Measurements from ENCODE around the gene LETM1.
"Not testable (repeated sequence)": the region's sequence is repeated elsewhere in the genome, so short reads cannot be mapped to it uniquely, and the experiment has no call there.

LETM1 gene

DNA sequence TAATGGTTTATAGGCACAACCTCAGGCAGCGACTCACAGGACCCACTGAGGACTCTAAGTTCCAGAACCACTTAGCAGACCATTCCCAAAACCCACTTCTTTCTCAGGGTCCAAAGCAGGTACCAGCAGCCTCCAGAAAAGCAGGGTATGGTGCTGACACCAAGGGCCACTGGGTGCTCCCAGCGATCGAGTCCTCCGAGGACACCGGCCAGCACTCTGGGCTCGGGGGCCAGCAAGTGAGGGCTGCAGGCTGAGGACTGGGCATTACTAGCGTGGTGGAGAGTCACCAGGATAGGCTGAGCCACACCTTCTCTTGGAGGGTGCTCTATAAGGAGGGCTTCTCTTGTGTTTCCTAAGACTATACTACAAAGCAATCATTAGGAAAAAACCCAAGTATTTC, 19.3 kb downstream of the LETM1 start:
- DNase-seq: no peak
- Histone ChIP-seq H3K36me3 (ENCODE audit: control insufficient read depth in 1 of 2, insufficient read depth in 2 of 2, low read length in 2 of 2) (peaks cover 50 to 65% of the 10 kb centered on the region in 2 experiments), H3K4me1 (ENCODE audit: control insufficient read depth in 1 of 2, insufficient read depth in 2 of 2, low read length in 2 of 2) (peaks cover 4 to 6% of the 10 kb centered on the region in 2 experiments), H2AK5ac (ENCODE audit: low read length) (no peak overlapping the region), H4K12ac (ENCODE audit: low read depth, low read length) (no peak overlapping the region), H3K9me3 (ENCODE audit: insufficient read depth, low read depth, low read length) (no peaks in the 10 kb centered on the region), H3K79me1 (ENCODE audit: low read length) (no peaks in the 10 kb centered on the region), H2BK5ac (ENCODE audit: low read depth, low read length, poor library complexity) (no peak overlapping the region), H3K4me2 (ENCODE audit: low read length) (no peak overlapping the region), H3K27me3 (ENCODE audit: insufficient read depth, low read length) (no peaks in the 10 kb centered on the region), H2BK12ac (ENCODE audit: low read length) (no peak overlapping the region), H3K4me3 (ENCODE audit: low read depth, low read length) (no peak overlapping the region), H3K79me2 (ENCODE audit: control insufficient read depth, insufficient read depth, low read length, poor library complexity) (no peaks in the 10 kb centered on the region), H2BK120ac (ENCODE audit: insufficient read depth, low read length, poor library complexity) (no peak overlapping the region), H3K4ac (ENCODE audit: low read depth, low read length) (no peak overlapping the region), H3K18ac (ENCODE audit: low read length) (no peak overlapping the region), H2AFZ (ENCODE audit: insufficient read depth, low read length, poor library complexity) (no peak overlapping the region), H4K91ac (ENCODE audit: low read depth, low read length) (no peak overlapping the region), H3K14ac (ENCODE audit: low read length) (no peak overlapping the region), H3K23ac (ENCODE audit: low read length) (no peak overlapping the region), H3K27ac (ENCODE audit: low read depth, low read length) (no peak overlapping the region), H4K8ac (ENCODE audit: low read depth, low read length) (no peak overlapping the region), H3K9ac (ENCODE audit: low read length) (no peak overlapping the region)
- WGBS (ENCODE audit: extremely low coverage, insufficient coverage, insufficient read length): no CpG with 5 or more reads among the region's 7 CpGs

DNA sequence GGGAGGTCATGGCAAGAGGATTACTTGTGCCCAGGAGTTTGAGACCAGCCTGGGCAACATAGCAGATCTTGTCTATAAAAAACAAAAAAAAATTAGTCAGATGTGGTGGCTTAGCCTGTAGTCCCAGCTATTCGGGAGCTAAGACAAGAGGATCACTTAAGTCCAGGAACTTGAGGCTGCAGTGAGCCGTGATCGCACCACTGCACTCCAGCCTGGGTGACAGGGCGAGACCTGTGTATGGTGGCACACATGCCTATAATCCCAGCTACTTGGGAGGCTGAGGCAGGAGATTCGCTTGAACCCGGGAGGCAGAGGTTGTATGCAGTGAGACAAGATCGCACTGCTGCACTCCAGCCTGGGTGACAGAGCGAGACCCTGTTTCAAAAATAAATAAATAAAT, 20.1 kb downstream of the LETM1 start:
- H3K4me3 ChIP-seq (ENCODE audit: low read depth, low read length); H3K4me2 ChIP-seq (ENCODE audit: low read length); H3K27me3 ChIP-seq (ENCODE audit: insufficient read depth, low read length); H4K8ac ChIP-seq (ENCODE audit: low read depth, low read length); H3K9me3 ChIP-seq (ENCODE audit: insufficient read depth, low read depth, low read length); H3K4me1 ChIP-seq (ENCODE audit: control insufficient read depth in 1 of 2, insufficient read depth in 2 of 2, low read length in 2 of 2); H2AK5ac ChIP-seq (ENCODE audit: low read length); H2BK12ac ChIP-seq (ENCODE audit: low read length); H3K79me1 ChIP-seq (ENCODE audit: low read length); H3K18ac ChIP-seq (ENCODE audit: low read length); H3K4ac ChIP-seq (ENCODE audit: low read depth, low read length); H3K9ac ChIP-seq (ENCODE audit: low read length); H3K14ac ChIP-seq (ENCODE audit: low read length); H3K79me2 ChIP-seq (ENCODE audit: control insufficient read depth, insufficient read depth, low read length, poor library complexity); DNase-seq; H2BK120ac ChIP-seq (ENCODE audit: insufficient read depth, low read length, poor library complexity); H4K12ac ChIP-seq (ENCODE audit: low read depth, low read length); H3K27ac ChIP-seq (ENCODE audit: low read depth, low read length); H2AFZ ChIP-seq (ENCODE audit: insufficient read depth, low read length, poor library complexity); H2BK5ac ChIP-seq (ENCODE audit: low read depth, low read length, poor library complexity); H3K23ac ChIP-seq (ENCODE audit: low read length); H4K91ac ChIP-seq (ENCODE audit: low read depth, low read length): not testable (repeated sequence)
- peaks cover 51 to 66% of the 10 kb centered on the region in 2 experiments for H3K36me3 ChIP-seq (ENCODE audit: control insufficient read depth in 1 of 2, insufficient read depth in 2 of 2, low read length in 2 of 2)
- no CpG with 5 or more reads among the region's 8 CpGs for WGBS (ENCODE audit: extremely low coverage, insufficient coverage, insufficient read length)

- no peak overlapping the region for H4K12ac ChIP-seq (ENCODE audit: low read depth, low read length)
- DNase-seq: no peak
- no peak overlapping the region for H2BK12ac ChIP-seq (ENCODE audit: low read length)
- H3K9ac ChIP-seq (ENCODE audit: low read length): no peak overlapping the region
- H3K23ac ChIP-seq (ENCODE audit: low read length): no peak overlapping the region
- peaks cover 4 to 6% of the 10 kb centered on the region in 2 experiments for H3K4me1 ChIP-seq (ENCODE audit: control insufficient read depth in 1 of 2, insufficient read depth in 2 of 2, low read length in 2 of 2)
- H3K27me3 ChIP-seq (ENCODE audit: insufficient read depth, low read length): no peaks in the 10 kb centered on the region
- H3K9me3 ChIP-seq (ENCODE audit: insufficient read depth, low read depth, low read length): peaks cover 3% of the 10 kb centered on the region
- H3K79me1 ChIP-seq (ENCODE audit: low read length): no peaks in the 10 kb centered on the region
- no peak overlapping the region for H4K8ac ChIP-seq (ENCODE audit: low read depth, low read length)
- no CpG with 5 or more reads among the region's 21 CpGs for WGBS (ENCODE audit: extremely low coverage, insufficient coverage, insufficient read length)
- no peak overlapping the region for H2BK5ac ChIP-seq (ENCODE audit: low read depth, low read length, poor library complexity)
- no peaks in the 10 kb centered on the region for H3K79me2 ChIP-seq (ENCODE audit: control insufficient read depth, insufficient read depth, low read length, poor library complexity)
- no peak overlapping the region for H3K4ac ChIP-seq (ENCODE audit: low read depth, low read length)
- no peak overlapping the region for H2AK5ac ChIP-seq (ENCODE audit: low read length)
- H3K14ac ChIP-seq (ENCODE audit: low read length): no peak overlapping the region
- H3K4me3 ChIP-seq (ENCODE audit: low read depth, low read length): no peak overlapping the region
- no peak overlapping the region for H3K18ac ChIP-seq (ENCODE audit: low read length)
- H3K27ac ChIP-seq (ENCODE audit: low read depth, low read length): peak overlapping the region; percentile 8
- no peak overlapping the region for H4K91ac ChIP-seq (ENCODE audit: low read depth, low read length)
- peaks cover 50 to 67% of the 10 kb centered on the region in 2 experiments for H3K36me3 ChIP-seq (ENCODE audit: control insufficient read depth in 1 of 2, insufficient read depth in 2 of 2, low read length in 2 of 2)
- no peak overlapping the region for H2AFZ ChIP-seq (ENCODE audit: insufficient read depth, low read length, poor library complexity)
- no peak overlapping the region for H2BK120ac ChIP-seq (ENCODE audit: insufficient read depth, low read length, poor library complexity)
- H3K4me2 ChIP-seq (ENCODE audit: low read length): no peak overlapping the region
Measured at GRCh38 chr4:1834047-1834775, 21.7 kb downstream of the LETM1 start.

DNA sequence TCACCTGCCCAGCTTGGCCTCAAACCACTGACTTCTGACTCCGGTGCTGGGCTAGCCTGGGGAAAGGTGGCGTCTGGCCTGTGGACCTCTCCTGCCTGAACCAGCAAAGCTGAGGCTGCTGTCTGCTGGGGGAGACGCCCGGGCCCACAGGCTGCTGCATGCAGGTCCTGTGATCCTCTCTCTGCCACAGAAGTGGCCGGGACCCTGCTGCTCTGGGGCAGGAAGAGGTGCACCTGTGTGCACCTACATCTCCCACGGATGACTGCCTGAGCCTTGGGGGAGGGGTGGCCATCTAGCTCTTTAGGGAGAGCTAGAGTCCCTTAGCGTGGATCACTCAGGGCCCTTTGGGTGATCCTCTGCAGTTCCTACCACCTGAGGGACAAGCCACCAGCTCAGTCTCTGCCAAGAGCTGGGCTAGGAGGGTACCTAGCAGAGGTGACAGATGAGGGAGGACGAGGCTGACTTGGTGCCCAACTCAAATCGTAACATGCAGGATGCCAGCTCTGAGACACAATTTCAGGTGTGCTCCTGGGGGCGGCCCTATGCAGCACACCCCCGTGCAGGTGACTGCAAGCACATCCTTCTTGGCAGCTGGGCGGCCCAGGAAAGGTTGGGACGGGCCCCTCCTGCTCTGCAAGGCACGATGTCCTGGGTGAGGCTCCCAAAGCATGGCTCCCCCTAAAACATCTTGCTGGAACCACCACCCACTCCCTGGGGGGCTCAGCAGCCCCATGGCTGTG, 22.5 kb downstream of the LETM1 start:
- Histone ChIP-seq H4K91ac (ENCODE audit: low read depth, low read length) (no peak overlapping the region), H3K79me2 (ENCODE audit: control insufficient read depth, insufficient read depth, low read length, poor library complexity) (no peaks in the 10 kb centered on the region), H2BK5ac (ENCODE audit: low read depth, low read length, poor library complexity) (no peak overlapping the region), H2BK120ac (ENCODE audit: insufficient read depth, low read length, poor library complexity) (no peak overlapping the region), H4K12ac (ENCODE audit: low read depth, low read length) (no peak overlapping the region), H3K27ac (ENCODE audit: low read depth, low read length) (no peak overlapping the region), H3K14ac (ENCODE audit: low read length) (no peak overlapping the region), H2AK5ac (ENCODE audit: low read length) (no peak overlapping the region), H2AFZ (ENCODE audit: insufficient read depth, low read length, poor library complexity) (no peak overlapping the region), H2BK12ac (ENCODE audit: low read length) (no peak overlapping the region), H4K8ac (ENCODE audit: low read depth, low read length) (no peak overlapping the region), H3K4me3 (ENCODE audit: low read depth, low read length) (no peak overlapping the region), H3K9ac (ENCODE audit: low read length) (no peak overlapping the region), H3K36me3 (ENCODE audit: control insufficient read depth in 1 of 2, insufficient read depth in 2 of 2, low read length in 2 of 2) (peaks cover 47 to 61% of the 10 kb centered on the region in 2 experiments), H3K4me2 (ENCODE audit: low read length) (no peak overlapping the region), H3K4me1 (ENCODE audit: control insufficient read depth in 1 of 2, insufficient read depth in 2 of 2, low read length in 2 of 2) (peaks cover 4 to 6% of the 10 kb centered on the region in 2 experiments), H3K79me1 (ENCODE audit: low read length) (no peaks in the 10 kb centered on the region), H3K9me3 (ENCODE audit: insufficient read depth, low read depth, low read length) (peaks cover 3% of the 10 kb centered on the region), H3K4ac (ENCODE audit: low read depth, low read length) (no peak overlapping the region), H3K27me3 (ENCODE audit: insufficient read depth, low read length) (no peaks in the 10 kb centered on the region), H3K18ac (ENCODE audit: low read length) (no peak overlapping the region), H3K23ac (ENCODE audit: low read length) (no peak overlapping the region)
- no peak for DNase-seq
- no CpG with 5 or more reads among the region's 14 CpGs for WGBS (ENCODE audit: extremely low coverage, insufficient coverage, insufficient read length)
